AG09309 (cell line): ENCODE results near the gene HEG1.

Experiments used
- DNase-seq: peaks from one replicate; pipeline ENCODE4 v3.0.0-alpha.2; 2010; ENCODE audit warnings: low read depth
- H3K4me3 ChIP-seq: 2 replicates; pipeline ENCODE4 v1.5.1; 2011; ENCODE audit warnings: mild to moderate bottlenecking, low read depth, low read length, moderate library complexity; ENCODE audit not compliant: control insufficient read depth
- TF ChIP-seq, protein P1 (sequence below): IDR thresholded peaks from 2 replicates; pipeline ENCODE4 v1.5.1; 2011; ENCODE audit warnings: mild to moderate bottlenecking, low read depth, low read length, inconsistent platforms; ENCODE audit not compliant: insufficient read depth, control insufficient read depth; ENCODE audit errors: missing control alignments

The HEG1 gene

DNA sequence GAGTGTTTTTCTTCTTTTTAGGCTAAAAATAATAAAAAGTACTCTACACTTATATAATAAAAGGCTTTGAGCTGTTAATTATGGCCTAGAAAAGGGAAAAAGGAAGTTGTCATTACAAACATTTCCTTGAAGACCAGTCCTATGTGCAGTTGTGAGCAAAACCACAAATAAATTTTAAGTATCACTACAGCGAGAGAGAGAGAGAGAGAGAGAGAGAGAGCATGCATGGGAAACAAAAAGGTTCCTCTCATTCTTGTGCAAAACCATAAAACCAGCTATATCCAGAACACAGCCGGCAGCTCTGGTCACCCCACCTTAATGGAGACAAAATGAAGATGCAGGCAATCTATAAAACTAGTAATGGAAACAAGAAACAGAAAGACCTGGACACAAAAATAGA, 33.6 kb downstream of the HEG1 start:
- TF ChIP-seq, protein P1, sequence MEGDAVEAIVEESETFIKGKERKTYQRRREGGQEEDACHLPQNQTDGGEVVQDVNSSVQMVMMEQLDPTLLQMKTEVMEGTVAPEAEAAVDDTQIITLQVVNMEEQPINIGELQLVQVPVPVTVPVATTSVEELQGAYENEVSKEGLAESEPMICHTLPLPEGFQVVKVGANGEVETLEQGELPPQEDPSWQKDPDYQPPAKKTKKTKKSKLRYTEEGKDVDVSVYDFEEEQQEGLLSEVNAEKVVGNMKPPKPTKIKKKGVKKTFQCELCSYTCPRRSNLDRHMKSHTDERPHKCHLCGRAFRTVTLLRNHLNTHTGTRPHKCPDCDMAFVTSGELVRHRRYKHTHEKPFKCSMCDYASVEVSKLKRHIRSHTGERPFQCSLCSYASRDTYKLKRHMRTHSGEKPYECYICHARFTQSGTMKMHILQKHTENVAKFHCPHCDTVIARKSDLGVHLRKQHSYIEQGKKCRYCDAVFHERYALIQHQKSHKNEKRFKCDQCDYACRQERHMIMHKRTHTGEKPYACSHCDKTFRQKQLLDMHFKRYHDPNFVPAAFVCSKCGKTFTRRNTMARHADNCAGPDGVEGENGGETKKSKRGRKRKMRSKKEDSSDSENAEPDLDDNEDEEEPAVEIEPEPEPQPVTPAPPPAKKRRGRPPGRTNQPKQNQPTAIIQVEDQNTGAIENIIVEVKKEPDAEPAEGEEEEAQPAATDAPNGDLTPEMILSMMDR = no peak
- H3K4me3 ChIP-seq = no peak overlapping the region
- no peak for DNase-seq

DNA sequence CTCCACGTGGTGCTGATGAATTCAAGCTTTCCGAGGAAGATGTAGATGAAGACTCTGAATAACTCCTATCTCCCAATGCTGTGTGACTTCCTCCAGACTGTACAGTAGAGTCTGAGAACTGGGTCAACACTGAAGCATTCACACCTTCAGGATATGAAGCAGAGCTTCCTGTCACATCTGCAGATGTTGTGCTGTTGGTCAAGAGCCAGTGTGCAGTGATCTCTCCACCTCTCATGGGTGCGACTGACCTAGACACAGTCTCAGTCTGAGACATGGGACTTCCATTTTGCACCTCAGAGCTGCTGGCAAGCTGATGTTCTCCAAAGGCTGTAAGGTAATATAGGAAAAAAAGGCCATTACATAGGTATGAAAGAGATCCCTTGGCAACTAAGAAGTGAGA, 36.5 kb downstream of the HEG1 start:
- TF ChIP-seq, protein P1 = no peak
- no peak for DNase-seq
- H3K4me3 ChIP-seq = no peak overlapping the region

DNA sequence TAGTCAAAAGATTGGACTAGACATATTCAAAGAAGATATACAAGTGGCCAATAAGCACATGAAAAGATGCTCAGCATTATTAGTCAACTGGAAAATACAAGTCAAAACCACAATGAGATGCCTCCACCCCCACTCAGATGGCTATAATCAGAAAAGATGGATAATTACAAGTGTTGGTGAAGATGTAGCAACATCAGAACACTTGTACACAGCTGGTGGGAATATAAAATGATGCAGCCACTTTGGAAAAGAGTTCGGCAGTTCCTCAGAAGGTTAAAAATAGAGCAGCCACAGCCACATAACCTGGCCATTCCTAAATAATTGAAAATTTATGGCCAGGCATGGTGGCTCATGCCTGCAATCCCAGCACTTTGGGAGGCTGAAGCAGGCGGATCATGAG, 38.4 kb downstream of the HEG1 start:
- no peak overlapping the region for H3K4me3 ChIP-seq
- TF ChIP-seq, protein P1 = no peak
- no peak for DNase-seq

DNA sequence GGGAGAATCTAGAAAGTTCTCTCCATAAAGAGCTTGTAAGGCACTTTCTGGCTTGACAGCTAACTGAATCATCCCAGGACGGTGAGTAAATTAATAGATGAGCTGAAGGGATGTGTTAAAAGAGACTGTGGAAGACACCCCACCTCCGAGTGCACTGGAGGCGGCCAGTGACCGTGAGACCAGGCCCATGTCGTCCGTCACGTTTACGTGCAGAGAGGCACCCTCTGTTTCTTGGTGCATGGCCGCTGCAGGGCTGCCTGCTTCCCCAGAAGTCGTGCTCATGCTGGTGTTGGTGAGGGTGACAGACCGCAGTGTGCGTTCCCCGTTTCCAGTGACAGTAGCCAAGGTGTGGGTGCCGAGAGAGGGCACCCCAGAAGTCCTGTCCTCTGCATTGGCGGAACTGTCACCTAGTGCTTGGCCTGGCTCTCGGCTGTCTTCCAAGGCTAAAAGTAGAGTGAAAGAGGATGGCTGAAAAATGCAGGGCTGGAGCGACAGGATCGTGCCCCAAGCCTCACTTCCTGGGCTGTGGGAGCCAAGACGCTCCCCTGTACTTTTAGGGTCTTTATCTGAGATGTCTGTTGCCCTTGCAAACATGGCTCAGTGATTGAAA, 41.1 kb downstream of the HEG1 start:
- H3K4me3 ChIP-seq = no peak overlapping the region
- TF ChIP-seq, protein P1 = no peak
- no peak for DNase-seq

DNA sequence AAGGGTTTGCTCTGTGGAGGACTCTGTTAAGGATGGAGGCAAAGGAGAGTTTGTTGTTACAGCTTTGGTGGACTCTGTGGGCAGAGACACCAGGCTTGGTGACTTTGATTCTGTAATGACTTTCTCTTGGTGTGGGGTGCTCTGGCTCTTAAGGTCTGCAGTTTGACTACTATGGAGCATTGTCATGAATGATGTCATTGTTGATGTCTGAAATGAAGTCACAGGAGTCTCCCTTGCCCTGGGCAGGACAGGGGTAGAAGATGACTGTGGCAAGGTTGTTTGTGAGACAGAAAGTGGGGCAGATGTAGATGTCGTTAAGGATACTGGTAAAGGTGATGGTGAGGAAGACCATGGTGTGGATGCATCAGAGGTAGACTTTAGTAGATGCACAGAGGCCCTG, 42.7 kb downstream of the HEG1 start:
- DNase-seq = no peak
- TF ChIP-seq, protein P1 = no peak
- no peak overlapping the region for H3K4me3 ChIP-seq

DNA sequence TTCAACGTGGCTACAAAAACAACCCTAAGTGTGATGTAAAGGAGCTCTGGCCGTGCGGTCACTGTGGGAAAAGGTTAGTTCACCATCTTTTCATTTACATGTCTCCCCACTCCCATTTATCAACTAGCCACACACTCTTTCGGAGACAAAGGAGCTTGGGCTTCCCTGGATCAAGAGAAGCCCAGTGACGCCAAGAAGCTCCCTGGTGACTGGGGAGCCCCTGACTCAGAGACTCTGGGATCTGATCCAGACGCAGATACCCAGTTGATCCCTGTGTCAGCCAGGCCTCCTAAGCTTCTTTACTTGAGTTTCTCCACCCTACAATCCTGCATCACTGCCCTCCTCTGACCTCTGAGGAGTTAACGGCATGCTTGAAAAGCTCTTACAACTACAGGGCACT, 43.9 kb downstream of the HEG1 start:
- TF ChIP-seq, protein P1 = no peak
- no peak overlapping the region for H3K4me3 ChIP-seq
- no peak for DNase-seq

DNA sequence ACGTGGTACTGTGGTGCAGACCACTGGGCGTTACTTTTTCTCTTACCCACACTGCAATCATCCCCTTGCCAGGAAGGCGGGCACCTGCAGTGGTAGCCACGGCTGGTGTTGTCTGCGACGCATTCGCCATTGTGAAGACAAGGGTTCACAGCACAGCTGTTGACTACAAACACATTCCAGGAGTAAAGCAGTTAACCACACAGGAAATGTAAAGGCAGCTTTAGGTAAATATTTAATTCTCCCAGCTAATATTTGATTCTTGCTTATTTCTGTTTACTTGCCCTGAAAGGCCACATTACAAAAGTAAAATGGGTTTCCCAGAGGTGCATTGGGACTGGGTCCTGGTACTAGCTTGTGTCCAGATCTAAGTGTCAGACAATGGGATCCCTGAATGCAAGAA, 45.4 kb downstream of the HEG1 start:
- no peak for DNase-seq
- no peak overlapping the region for H3K4me3 ChIP-seq
- TF ChIP-seq, protein P1 = no peak
